HEK293T (cell line): ENCODE results near the gene TXLNG.
A peak's percentile ranks its signal among the peaks of the same experiment; 100 is the strongest.

Source experiments
- CTCF ChIA-PET: fragments of 350-600 bp; formaldehyde crosslinking; extraction: SDS; loops from one replicate; lab custom pipeline; 2021; ENCODE audit warnings: antibody characterized with exemption, inconsistent platforms; lab: Yijun Ruan, JAX
- POLR2A ChIA-PET: fragments of 350-600 bp; formaldehyde crosslinking; extraction: SDS; loops from one replicate; lab custom pipeline; 2020; ENCODE audit warnings: antibody characterized with exemption, inconsistent platforms; lab: Yijun Ruan, JAX
- DNase-seq: peaks from one replicate; pipeline ENCODE4 v3.0.0; 2012; ENCODE audit warnings: mixed read lengths; ENCODE audit errors: extremely low spot score
- ARNT ChIP-seq: fragments of 450-650 bp; IDR thresholded peaks from 2 replicates; pipeline ENCODE4 v1.6.1; 2017; ENCODE audit warnings: mild to moderate bottlenecking
- BHLHE40 ChIP-seq: fragments of 450-650 bp; IDR thresholded peaks from 2 replicates; pipeline ENCODE4 v1.6.1; 2016; ENCODE audit warnings: mild to moderate bottlenecking, moderate library complexity, borderline replicate concordance
- CTBP1 ChIP-seq: fragments of 450-650 bp; IDR thresholded peaks from 2 replicates; pipeline ENCODE4 v1.6.1; 2016; ENCODE audit warnings: borderline replicate concordance
- ELF4 ChIP-seq: fragments of 450-650 bp; IDR thresholded peaks from 2 replicates; pipeline ENCODE4 v1.6.1; 2017; ENCODE audit warnings: antibody characterized with exemption
- FOXA1 ChIP-seq: fragments of 450-650 bp; IDR thresholded peaks from 2 replicates; pipeline ENCODE4 v1.6.1; 2016; ENCODE audit warnings: mild to moderate bottlenecking
- FOXK2 ChIP-seq: fragments of 450-650 bp; IDR thresholded peaks from 2 replicates; pipeline ENCODE4 v1.6.1; 2016; ENCODE audit warnings: mild to moderate bottlenecking
- FOXM1 ChIP-seq: fragments of 450-650 bp; IDR thresholded peaks from 2 replicates; pipeline ENCODE4 v1.6.1; 2017; ENCODE audit warnings: mild to moderate bottlenecking, borderline replicate concordance
- HDGF ChIP-seq: fragments of 450-650 bp; IDR thresholded peaks from 2 replicates; pipeline ENCODE4 v1.6.1; 2017; ENCODE audit warnings: antibody characterized with exemption, borderline replicate concordance
- L3MBTL2 ChIP-seq: fragments of 450-650 bp; conservative IDR thresholded peaks from 2 replicates; pipeline ENCODE4 v1.6.1; 2016; ENCODE audit warnings: mild to moderate bottlenecking
- LEF1 ChIP-seq: fragments of 450-650 bp; IDR thresholded peaks from 2 replicates; pipeline ENCODE4 v1.6.1; 2017; ENCODE audit warnings: mild to moderate bottlenecking, borderline replicate concordance
- NFRKB ChIP-seq: fragments of 450-650 bp; IDR thresholded peaks from 2 replicates; pipeline ENCODE4 v1.6.1; 2016; ENCODE audit warnings: mild to moderate bottlenecking, moderate library complexity
- SP1 ChIP-seq: fragments of 450-650 bp; IDR thresholded peaks from 2 replicates; pipeline ENCODE4 v1.6.1; 2017
- SUZ12 ChIP-seq: fragments of 450-650 bp; IDR thresholded peaks from 2 replicates; pipeline ENCODE4 v1.6.1; 2016; ENCODE audit warnings: mild to moderate bottlenecking
- TARDBP ChIP-seq: fragments of 450-650 bp; IDR thresholded peaks from 2 replicates; pipeline ENCODE4 v1.6.1; 2016
- ZNF384 ChIP-seq: fragments of 450-650 bp; IDR thresholded peaks from 2 replicates; pipeline ENCODE4 v1.6.1; 2016
- TF ChIP-seq, protein P1 (sequence below): fragments of 450-650 bp; IDR thresholded peaks from 2 replicates; pipeline ENCODE4 v1.6.1; 2016

Gene TXLNG

DNA sequence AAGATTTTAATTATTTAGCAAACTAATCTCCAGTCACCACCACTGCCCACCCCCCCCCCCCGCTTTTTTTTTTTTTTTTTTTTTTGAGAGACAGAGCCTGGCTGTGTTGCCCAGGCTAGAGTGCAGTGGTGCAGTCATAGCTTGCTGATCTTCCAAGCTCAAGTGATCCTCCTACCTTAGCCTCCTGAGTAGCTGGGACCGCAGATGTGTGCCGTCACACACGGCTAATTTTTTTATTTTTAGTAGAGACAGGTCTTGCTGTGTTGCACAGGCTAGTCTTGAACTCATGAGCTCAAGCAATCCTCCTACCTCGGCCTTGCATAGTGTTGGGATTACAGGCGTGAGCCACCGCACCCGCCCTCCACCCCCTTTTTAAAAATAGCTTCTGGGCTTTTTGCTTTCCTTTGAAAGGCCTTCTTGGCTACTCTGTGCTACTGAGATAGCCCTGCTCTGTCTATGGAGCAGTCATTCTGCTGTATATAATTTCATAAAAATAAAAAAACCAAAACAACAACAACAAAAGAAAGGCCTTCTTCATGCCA lies 18.7 kb downstream of the TXLNG start:
- no peak for TF ChIP-seq TARDBP
- no peak for TF ChIP-seq FOXK2
- TF ChIP-seq ELF4, result no peak
- TF ChIP-seq L3MBTL2, result no peak
- TF ChIP-seq ARNT, result no peak
- no peak for TF ChIP-seq CTBP1
- TF ChIP-seq NFRKB, result no peak
- TF ChIP-seq HDGF, result no peak
- TF ChIP-seq, protein P1, sequence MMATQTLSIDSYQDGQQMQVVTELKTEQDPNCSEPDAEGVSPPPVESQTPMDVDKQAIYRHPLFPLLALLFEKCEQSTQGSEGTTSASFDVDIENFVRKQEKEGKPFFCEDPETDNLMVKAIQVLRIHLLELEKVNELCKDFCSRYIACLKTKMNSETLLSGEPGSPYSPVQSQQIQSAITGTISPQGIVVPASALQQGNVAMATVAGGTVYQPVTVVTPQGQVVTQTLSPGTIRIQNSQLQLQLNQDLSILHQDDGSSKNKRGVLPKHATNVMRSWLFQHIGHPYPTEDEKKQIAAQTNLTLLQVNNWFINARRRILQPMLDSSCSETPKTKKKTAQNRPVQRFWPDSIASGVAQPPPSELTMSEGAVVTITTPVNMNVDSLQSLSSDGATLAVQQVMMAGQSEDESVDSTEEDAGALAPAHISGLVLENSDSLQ, result no peak
- TF ChIP-seq LEF1, result no peak
- TF ChIP-seq SUZ12, result no peak
- TF ChIP-seq BHLHE40, result no peak
- no peak for TF ChIP-seq FOXM1
- no peak for TF ChIP-seq SP1
- no peak for TF ChIP-seq FOXA1
- TF ChIP-seq ZNF384, result no peak
- ChIA-PET POLR2A (no interaction called here), CTCF (no interaction called here)
- no peak for DNase-seq

DNA sequence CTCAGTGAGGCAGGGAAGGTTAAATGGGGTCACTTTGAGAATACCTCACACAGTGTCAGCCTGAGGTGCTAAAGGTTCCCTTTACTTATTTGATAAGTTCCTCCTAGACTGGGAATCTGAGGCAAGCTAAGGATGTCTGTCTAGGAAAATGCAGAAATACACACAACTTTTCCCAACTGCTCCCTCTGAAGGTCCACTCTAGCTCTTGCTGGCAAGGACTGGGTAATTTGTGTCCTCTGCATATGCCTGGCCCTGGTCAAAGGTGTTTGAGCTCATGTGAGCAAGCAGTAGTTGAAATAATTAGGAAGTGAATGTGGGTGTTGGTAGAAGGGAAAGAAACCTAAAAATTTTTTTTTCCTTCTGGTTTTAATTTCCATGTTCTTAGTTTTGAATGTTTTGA lies 21.3 kb downstream of the TXLNG start:
- ChIA-PET POLR2A (interaction anchor here (1.0 to 1.6 kb wide), 3 partner anchors 20 to 88 kb away, joined by 5 to 10 read pairs (median 6); partner anchors contain the start of gene SYAP1), CTCF (interaction anchor here (0.7 to 1.2 kb wide), 3 partner anchors 11 to 17 kb away, joined by 3 to 6 read pairs (median 3); no protein-coding TSS in a partner anchor)
- TF ChIP-seq BHLHE40, result no peak
- TF ChIP-seq LEF1, result no peak
- TF ChIP-seq NFRKB, result no peak
- TF ChIP-seq ELF4, result no peak
- TF ChIP-seq L3MBTL2, result no peak
- no peak for TF ChIP-seq FOXA1
- TF ChIP-seq ARNT, result no peak
- no peak for TF ChIP-seq CTBP1
- no peak for TF ChIP-seq HDGF
- TF ChIP-seq ZNF384, result no peak
- TF ChIP-seq, protein P1, result no peak
- TF ChIP-seq FOXM1, result no peak
- DNase-seq, result peak; percentile 54

DNA sequence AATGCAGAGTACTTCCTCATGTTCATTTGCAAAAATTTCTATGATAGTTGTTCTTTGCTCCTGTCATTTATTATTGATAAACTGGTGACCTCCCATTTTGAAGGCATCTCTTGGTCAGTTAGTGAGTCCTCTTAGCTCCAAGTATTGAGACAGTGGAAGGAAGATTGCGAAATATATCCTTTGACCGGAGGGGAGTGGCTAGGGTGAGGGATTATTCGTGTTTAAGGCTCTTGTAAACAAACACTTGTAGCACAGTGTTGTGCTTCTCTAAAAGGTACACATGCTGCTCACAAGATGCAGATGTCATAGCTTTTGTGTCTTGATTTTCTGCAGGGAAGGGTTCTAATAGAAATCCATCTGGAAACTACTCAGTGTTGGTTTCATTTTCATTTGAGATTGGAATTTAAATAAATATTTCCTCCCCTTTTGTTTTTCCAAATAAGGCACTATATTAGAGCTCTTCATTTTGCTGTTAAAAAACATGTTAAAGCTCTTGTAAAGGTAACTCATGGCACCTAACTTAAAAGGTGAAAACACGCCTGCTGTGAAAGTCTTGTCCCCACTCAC lies 21.8 kb downstream of the TXLNG start:
- DNase-seq, result no peak
- ChIA-PET POLR2A (interaction anchor here (1.0 to 1.6 kb wide), 3 partner anchors 20 to 88 kb away, joined by 5 to 10 read pairs (median 6); partner anchors contain the start of gene SYAP1), CTCF (interaction anchor here (0.7 to 1.2 kb wide), 3 partner anchors 10 to 16 kb away, joined by 3 to 6 read pairs (median 3); no protein-coding TSS in a partner anchor)
- TF ChIP-seq TARDBP, result no peak
- TF ChIP-seq ZNF384, result no peak
- no peak for TF ChIP-seq SUZ12
- TF ChIP-seq NFRKB, result no peak
- no peak for TF ChIP-seq FOXM1
- TF ChIP-seq CTBP1, result no peak
- TF ChIP-seq HDGF, result no peak
- TF ChIP-seq FOXK2, result no peak
- no peak for TF ChIP-seq ELF4
- no peak for TF ChIP-seq L3MBTL2
- no peak for TF ChIP-seq FOXA1
- no peak for TF ChIP-seq LEF1
- no peak for TF ChIP-seq SP1
- no peak for TF ChIP-seq BHLHE40
- TF ChIP-seq ARNT, result no peak
- TF ChIP-seq, protein P1, result no peak

DNA sequence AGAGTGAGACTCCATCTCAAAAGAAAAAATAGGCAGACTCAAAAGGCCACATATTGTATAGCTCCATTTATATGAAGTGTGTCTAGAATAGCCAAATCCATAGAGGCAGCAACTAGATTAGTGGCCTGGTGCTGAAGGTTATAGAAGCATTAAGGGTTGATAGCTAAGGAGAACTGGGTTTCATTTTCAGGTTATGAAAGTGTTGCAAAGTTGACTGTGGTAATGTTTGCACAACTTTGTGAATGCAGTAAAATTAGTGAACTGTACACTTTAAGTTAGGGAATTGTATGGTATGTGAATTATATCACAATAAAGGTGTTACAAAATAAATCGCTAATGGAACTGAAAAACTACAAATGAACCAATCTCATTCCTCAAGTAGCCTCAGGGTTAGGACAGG lies 28.3 kb downstream of the TXLNG start:
- POLR2A ChIA-PET, result no interaction called here
- no peak for DNase-seq
- no peak for TF ChIP-seq SP1
- TF ChIP-seq SUZ12, result no peak
- no peak for TF ChIP-seq NFRKB
- TF ChIP-seq ZNF384, result no peak
- no peak for TF ChIP-seq LEF1
- TF ChIP-seq BHLHE40, result no peak
- TF ChIP-seq, protein P1, result no peak
- TF ChIP-seq FOXA1, result no peak
- TF ChIP-seq L3MBTL2, result no peak
- TF ChIP-seq ELF4, result no peak
- no peak for TF ChIP-seq CTBP1
- TF ChIP-seq FOXK2, result no peak
- no peak for TF ChIP-seq FOXM1
- TF ChIP-seq ARNT, result no peak
- no peak for TF ChIP-seq HDGF
- TF ChIP-seq TARDBP, result no peak
- CTCF ChIA-PET, result no interaction called here

DNA sequence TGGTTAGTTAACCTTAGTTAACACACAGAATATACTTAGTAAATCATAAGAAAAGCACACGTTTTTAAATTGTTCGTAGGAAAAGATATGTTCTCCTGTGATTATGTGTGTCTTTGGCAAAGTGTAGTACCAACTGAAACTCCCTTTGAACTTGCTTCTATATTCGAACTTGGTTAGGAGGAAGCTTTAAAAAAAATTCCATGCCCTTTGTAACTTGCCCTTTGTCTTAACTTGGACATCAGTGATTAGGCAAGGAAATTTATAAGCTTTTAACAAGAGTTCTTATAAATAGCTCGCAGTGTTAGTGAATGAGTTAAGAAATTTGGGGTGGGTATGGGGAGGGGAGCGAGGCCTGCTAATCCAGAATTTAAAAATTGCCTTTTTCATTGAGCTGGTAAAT lies 33.4 kb downstream of the TXLNG start:
- POLR2A ChIA-PET, result interaction anchor here (1.0 kb wide), 1 partner anchor 100 kb away, joined by 3 read pairs; the partner anchor contains the start of gene SYAP1
- no peak for TF ChIP-seq TARDBP
- no peak for TF ChIP-seq BHLHE40
- TF ChIP-seq SUZ12, result no peak
- no peak for TF ChIP-seq L3MBTL2
- TF ChIP-seq ARNT, result no peak
- no peak for TF ChIP-seq SP1
- no peak for TF ChIP-seq LEF1
- TF ChIP-seq NFRKB, result no peak
- TF ChIP-seq FOXA1, result no peak
- TF ChIP-seq, protein P1, result no peak
- no peak for TF ChIP-seq FOXM1
- TF ChIP-seq HDGF, result no peak
- TF ChIP-seq CTBP1, result no peak
- CTCF ChIA-PET, result no interaction called here
- DNase-seq, result no peak
